Prostate gland (tissue), 2 donors: Measurements from ENCODE around the gene ANKRA2.

ENCODE experiments used
- CTCF ChIP-seq, 4 experiments: fragments of 200-600 bp in 2 of 4; fragments of 450-650 bp in 2 of 4; sonication (generic) in 2 of 4; IDR thresholded peaks; 1 replicate in 3 of 4; 2 replicates in 1 of 4; pipeline ENCODE4 v1.5.1; 2016 to 2019; ENCODE audit warnings: antibody characterized with exemption in 4 of 4, mild to moderate bottlenecking in 2 of 4, moderate library complexity in 2 of 4
- POLR2A ChIP-seq: fragments of 450-650 bp; IDR thresholded peaks from one replicate; pipeline ENCODE4 v1.6.1; 2016; ENCODE audit warnings: antibody characterized with exemption, mild to moderate bottlenecking

GRCh38 chr5:73522989-73523388, 42.5 kb downstream of the ANKRA2 start:
- TF ChIP-seq CTCF (IDR thresholded peaks at IDR 0.05), result no peak
- TF ChIP-seq POLR2A, result no peak
